Raji (cell line): ENCODE measurements around the gene SLC35E2B.

Experiments used
- POLR2A ChIP-seq: IDR thresholded peaks from 2 replicates; pipeline ENCODE4 v1.6.1; 2011; ENCODE audit warnings: low read depth, low read length, control low read depth; ENCODE audit not compliant: insufficient read depth

The SLC35E2B gene

GRCh38 chr1:1630191-1630964, 62.2 kb downstream of the SLC35E2B start:
- TF ChIP-seq POLR2A: no peak

- no peak for TF ChIP-seq POLR2A
Measured at GRCh38 chr1:1629430-1630190, 63.0 kb downstream of the SLC35E2B start.

GRCh38 chr1:1628754-1629429, 63.7 kb downstream of the SLC35E2B start:
- no peak for TF ChIP-seq POLR2A

- no peak for TF ChIP-seq POLR2A
Measured at GRCh38 chr1:1627829-1628753, 64.5 kb downstream of the SLC35E2B start.

GRCh38 chr1:1627261-1627828, 65.2 kb downstream of the SLC35E2B start:
- no peak for TF ChIP-seq POLR2A

- TF ChIP-seq POLR2A: no peak
Measured at GRCh38 chr1:1626207-1627141, 66.1 kb downstream of the SLC35E2B start.

- no peak for TF ChIP-seq POLR2A
Measured at GRCh38 chr1:1625824-1626206, 66.8 kb downstream of the SLC35E2B start.

GRCh38 chr1:1625404-1625775, 67.2 kb downstream of the SLC35E2B start:
- TF ChIP-seq POLR2A: no peak

GRCh38 chr1:1624443-1625403, 67.9 kb downstream of the SLC35E2B start:
- no peak for TF ChIP-seq POLR2A

GRCh38 chr1:1623631-1624442, 68.8 kb downstream of the SLC35E2B start:
- TF ChIP-seq POLR2A: no peak

GRCh38 chr1:1623181-1623630, 69.4 kb downstream of the SLC35E2B start:
- TF ChIP-seq POLR2A: no peak

- TF ChIP-seq POLR2A: no peak
Measured at GRCh38 chr1:1622788-1623094, 69.9 kb downstream of the SLC35E2B start.
